Measurements from ENCODE around the gene GTF2I.
A peak's percentile ranks its signal among the peaks of the same experiment; 100 is the strongest.
"Not testable (repeated sequence)": the region's sequence is repeated elsewhere in the genome, so short reads cannot be mapped to it uniquely, and the experiment has no call there.

GTF2I gene

DNA sequence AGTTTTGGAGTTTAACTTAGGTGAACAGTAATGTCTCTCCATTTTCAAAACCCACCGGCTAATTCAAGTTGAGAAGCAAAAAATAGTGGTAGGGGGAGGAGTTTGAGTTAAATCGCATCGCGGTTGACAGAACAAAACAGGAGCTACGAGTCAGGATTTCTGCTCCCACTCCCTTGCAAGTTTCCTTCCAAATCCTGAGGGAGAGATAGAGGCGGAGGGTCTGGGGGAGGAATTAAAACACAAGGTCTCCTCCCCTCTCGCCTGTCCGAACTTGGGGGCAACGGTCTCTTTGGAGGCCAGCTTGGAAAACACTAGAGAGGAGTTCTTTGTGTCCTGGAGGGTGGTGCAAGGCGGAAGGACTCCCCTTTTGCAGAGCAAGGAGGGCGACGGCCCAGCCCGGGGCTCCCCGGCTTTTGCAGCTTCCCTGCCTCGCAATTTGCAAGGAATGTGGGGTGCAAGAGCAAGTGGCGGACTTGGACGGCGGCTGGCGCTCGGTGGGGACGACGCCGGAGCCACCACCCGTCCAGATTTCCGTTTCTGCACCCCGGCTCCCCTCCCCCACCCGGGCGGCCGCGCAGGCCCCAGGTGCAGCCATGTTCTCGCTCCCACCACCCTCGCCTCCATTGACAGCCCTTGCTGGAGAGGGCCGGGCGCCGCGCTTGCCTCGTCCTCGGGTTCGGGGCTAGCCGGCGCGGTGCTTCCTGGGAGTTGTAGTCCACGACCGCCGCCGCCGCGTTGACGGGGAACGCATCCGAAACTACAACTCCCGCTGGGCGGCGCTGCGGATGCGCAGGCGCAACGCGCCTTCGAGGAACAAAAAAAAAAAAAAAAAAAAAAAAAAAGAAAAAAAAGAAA is 454 bp upstream of the GTF2I start:
- DNase-seq (ENCODE audit: low spot score), result peak; percentile 88

DNA sequence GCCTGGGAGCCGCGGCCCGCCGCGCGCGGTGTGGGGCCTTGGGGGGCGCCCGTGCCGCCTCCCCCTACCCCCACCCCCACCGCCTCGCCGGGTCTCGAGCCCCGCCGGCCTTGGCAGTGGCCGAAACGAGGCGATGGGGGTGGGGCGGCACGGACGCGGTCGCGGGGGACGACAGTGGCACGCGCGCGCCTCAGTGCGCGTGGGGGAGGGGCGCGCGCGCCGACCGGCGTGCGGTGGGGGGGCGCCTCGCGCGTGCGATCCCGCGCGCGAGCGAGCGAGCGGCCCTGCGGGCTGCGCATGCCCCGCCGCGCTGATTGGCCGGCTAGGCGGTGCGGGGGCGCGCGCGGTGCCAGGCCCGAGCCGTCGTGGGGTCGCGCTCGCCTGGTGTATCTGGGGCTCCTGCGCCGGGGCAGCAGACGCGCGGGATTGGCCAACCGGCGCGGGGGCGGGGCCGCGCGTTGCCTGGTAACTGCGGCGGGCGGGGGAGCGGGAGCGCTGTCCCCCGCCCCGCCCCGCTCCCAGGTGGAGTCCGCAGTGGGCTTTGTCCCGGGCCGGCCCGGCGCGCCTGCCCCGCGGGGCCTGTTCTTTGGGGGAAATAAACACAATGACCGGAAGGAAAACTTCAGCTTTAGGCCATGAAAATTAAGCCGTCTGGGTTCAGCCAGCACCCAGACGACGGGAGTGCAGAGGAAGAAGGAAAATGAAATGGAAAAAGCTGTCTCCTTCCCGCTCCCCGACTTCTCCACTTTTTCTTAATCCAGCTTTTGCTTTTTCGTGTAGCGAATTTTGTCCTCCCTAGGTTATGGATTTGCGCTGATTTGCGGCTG is 873 bp downstream of the GTF2I start:
- DNase-seq (ENCODE audit: low spot score), result peak; percentile 88

DNA sequence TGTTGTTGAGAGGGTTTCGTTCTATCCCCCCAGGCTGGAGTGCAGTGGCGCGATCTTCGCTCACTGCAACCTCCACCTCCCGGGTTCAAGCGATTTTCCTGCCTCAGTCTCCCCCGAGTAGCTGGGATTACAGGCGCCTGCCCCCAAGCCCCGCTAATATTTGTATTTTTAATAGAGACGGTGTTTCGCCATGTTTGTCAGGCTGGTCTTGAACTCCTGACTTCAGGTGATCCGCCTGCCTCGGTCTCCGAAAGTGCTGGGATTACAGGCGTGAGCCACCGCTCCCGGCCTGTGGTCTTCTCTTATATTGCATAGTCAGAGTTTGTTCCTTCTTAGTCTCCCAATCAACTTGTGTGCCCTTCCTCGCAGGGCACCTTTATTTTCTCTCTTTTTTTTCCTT is 2.7 kb downstream of the GTF2I start:
- DNase-seq (ENCODE audit: low spot score), result not testable (repeated sequence)

DNA sequence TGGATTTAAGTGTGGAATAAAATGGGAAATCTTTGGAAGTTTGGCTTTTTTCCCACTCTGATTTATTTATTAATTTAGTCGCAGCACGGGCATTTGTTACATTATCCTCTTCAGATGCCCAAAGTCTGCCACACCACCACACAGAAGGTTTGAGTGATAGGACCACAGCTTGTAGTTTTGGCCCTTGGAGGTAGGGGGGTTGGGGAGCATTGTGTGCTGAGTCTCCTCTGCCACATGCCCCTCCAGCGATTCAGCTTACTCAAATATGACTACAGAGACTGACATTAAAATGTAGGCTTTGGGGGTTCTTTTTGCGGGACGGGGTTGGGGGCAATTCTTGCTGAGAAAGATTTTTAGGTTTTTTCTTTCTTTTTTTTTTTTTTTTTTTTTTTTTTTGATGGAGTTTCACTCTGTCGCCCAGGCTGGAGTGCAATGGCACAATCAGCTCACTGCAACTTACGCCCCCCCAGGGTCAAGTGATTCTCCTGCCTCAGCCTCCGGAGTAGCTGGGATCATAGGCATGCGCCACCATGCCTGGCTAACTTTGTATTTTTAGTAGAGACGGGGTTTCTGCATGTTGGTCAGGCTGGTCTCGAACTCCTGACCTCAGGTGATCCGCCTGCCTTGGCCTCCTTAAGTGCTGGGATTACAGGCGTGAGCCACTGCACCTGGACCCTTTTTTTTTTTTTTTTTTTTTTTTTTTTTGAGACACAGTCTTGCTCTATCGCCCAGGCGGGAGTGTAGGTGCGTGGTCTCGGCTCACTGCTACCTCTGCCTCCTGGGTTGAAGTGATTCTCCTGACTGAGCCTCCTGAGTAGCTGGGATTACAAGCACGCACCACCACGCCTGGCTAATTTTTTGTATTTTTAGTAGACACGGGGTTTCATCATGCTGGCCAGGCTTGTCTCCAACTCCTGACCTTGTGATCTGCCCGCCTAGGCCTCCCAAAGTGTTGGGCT is 4.6 kb downstream of the GTF2I start:
- DNase-seq (ENCODE audit: low spot score), result not testable (repeated sequence)

DNA sequence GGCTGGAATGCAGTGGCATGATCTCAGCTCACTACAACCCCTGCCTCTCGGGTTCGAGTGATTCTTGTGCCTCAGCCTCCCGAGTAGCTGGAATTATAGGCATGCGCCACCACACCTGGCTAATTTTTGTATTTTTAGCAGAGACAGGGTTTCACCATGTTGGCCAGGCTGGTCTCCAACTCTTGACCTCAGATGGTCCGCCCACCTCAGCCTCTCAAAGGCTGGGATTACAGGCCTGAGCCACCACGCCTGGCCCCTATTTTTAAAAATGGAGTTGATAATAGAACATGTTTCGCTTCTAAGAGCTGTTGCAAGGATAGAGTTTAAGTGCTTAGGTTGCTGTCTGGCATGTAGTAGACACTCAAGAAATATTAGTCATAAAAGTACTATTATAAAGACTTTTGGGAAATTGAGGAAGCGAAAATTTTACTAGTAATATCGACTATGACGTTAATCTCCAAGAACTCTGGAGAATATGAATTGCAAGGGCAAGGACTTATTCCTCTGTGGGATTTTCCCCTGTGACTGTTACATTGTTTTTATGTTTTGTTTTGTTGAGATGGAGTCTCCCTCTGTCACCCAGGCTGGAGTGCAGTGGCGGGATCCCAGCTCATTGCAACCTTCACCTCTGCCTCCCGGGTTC is 7.9 kb downstream of the GTF2I start:
- no peak for DNase-seq (ENCODE audit: low spot score)

DNA sequence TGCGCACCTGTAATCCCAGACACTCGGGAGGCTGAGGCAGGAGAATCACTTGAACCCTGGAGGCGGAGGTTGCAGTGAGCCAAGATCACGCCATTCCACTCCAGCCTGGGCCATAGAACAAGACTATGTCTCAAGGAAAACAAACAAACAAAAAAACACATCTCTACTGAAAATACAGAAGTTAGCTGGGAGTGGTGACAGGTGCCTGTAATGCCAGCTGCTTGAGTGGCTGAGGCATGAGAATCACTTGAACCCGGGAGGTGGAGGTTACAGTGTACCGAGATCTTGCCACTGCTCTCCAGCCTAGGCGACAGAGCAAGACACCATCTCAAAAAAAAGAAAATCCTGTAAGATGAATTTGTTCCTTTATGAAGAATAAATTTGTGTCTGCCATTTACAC is 9.5 kb downstream of the GTF2I start:
- DNase-seq (ENCODE audit: low spot score), result not testable (repeated sequence)

DNA sequence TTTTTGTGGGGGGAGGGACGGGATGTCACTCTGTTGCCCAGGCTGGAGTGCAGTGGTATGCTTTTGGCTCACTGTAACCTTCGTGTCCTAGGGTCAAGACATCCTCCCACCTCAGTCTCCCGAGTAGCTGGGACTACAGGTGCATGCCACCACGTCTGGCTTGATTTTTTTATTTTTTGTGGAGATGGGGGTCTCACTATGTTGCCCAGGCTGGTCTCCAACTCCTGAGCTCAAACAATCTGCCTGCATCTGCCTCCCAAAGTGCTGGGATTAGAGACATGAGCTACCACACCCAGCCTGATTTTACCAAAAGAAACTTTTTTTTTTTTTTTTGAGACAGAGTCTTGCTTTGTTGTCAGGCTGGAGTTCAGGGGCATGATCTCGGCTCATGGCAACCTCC is 10.0 kb downstream of the GTF2I start:
- DNase-seq (ENCODE audit: low spot score), result not testable (repeated sequence)

DNA sequence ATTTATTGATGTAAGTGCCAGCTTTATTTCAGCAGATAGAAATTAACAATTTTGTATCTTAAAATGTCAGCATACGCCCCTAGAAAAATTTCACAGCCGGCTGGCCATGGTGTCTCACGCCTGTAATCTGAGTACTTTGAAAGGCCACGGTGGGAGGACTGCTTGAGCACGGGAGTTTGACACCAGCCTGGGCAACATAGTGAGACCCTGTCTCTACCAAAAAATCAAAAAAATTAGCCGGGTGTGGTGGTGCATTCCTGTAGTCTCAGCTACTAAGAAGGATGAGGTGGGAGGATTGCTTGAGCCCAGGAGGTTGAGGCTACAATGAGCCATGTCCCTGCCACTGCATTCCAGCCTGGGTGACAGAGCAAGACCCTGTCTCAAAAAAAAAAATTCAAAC is 14.1 kb downstream of the GTF2I start:
- DNase-seq (ENCODE audit: low spot score), result no peak

DNA sequence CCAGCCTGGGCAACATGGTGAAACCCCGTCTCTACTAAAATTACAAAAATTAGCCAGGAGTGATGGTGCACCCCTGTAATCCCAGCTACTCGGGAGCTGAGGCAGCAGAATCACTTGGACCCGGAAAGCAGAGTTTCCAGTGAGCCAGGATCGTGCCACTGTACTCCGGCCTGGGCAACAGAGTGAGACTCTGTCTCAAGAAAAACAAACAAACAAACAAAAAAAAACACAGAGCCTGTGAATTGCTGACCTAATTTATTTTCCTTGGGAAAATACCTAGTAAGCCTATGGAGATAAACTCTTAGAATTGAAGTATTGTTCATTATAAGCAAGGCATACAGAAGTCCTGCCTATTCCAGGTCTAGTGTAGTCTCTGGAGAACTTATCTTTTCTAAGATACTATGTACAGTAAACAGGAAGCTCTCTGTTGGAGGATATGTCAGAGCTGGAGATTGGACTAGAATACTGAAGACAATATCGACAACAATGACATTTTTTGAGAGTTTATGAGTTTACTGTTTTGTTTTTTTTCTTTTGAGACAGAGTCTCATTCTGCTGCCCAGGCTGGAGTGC is 14.9 kb downstream of the GTF2I start:
- DNase-seq (ENCODE audit: low spot score), result no peak

DNA sequence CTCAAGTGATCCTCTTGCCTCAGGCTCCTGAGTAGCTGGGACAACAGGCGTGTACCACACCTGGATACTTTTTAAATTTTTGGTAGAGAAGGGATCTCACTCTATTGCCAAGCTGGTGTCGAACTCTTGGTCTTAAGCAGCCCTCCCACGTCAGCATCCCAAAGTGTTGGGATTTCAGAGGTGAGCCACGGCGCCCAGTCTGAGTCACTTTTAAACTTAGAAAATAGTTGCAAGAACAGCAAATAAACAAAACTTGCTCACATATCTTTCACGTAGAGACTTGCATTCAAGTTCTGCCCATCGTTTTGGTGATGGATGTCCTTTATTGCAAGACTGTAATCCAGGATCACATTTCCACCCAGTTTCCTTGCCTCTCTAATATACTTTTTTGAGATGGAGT is 16.6 kb downstream of the GTF2I start:
- no peak for DNase-seq (ENCODE audit: low spot score)

DNA sequence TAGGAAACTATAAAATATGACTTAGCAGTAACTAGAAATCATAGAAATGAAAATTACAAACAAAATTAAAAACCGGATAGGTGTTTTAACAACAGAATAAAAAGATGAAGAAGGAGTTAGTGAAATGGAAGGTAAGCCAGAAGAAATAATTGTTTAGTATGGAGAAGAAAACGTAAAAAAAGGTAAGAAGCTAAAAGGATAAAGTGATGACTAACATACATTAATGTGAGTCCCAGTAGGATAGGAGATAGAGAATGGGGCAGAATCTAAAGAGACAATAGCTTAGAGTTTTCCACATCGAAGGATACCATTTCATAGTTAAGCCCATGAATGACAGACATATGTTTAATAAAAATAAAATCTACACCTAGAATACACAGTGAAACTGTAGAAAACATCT is 25.3 kb downstream of the GTF2I start:
- no peak for DNase-seq (ENCODE audit: low spot score)

DNA sequence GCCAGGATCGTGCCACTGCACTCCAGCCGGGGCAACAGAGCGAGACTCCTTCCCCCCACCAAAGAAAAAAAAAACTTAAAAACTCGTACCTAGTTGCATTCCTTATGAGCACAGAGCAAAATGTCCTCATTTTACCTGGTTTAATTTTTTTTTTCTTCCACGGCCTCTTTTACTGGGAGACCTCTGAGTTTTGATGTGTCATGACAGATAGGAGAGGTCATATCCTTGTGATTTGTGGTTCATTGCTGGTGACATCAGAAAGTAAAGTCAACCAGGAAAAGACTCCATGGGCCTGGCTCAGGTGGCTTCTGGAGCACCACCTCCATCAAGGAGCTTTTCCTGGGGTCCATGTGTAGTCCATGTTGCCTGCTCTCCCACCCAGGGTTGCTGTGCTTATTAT is 26.3 kb downstream of the GTF2I start:
- DNase-seq (ENCODE audit: low spot score), result no peak

DNA sequence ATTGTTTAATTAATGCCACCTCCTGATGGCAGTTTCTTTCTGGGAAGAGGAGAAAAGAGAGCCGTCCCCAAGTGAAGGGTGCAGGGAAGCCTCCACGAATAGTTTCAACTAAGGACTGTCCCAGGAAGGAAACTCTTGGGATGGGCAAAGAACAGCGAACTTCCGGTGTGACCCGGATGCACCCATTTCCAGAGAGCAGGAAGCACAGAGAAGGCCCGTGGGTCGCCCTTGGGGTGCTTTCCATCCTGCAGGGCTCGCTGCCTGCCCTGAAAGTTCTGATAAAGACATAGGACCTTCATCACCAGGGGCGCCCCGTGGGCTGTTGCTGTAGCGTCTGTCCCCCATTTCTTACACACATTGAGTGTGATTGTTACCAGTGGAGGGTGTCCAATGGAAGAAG is 27.0 kb downstream of the GTF2I start:
- DNase-seq (ENCODE audit: low spot score), result no peak

DNA sequence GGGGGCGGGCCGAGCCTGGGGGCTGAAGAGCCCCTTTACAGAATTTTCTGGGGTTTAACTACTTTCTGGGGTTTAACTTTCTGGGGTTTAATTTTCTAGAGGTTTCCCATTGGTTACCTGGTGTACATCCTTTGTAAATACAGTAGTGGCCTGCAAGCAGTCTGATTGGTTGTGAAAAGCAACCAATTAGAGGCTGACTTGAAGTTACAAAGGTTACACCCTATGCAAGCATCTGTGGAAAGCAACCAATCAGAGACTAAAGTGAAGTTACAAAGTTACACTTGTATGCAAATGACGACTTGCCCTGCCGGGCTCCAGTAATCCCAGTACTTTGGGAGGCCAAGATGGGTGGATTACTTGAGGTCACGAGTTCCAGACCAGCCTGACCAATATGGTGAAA is 27.4 kb downstream of the GTF2I start:
- no peak for DNase-seq (ENCODE audit: low spot score)

DNA sequence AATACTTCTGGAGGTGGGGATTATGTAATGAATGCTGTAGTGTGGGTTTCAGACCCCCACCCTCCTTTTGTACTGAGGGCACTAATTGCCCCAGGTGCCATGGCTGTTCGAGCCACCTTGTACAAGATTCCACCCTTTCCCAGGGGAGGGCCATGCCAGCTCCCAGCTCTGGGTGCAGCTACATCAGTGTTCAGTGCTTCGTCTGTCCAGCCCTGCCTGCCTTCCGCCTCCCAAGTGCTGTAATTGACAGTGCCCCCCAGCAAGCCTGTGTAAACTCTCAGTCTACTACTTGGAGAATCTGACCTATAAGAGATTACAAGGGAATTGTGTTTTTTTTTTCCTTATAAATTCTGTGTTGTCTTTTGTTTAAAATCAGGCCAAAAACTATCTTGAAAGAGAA is 33.0 kb downstream of the GTF2I start:
- DNase-seq (ENCODE audit: low spot score), result no peak

DNA sequence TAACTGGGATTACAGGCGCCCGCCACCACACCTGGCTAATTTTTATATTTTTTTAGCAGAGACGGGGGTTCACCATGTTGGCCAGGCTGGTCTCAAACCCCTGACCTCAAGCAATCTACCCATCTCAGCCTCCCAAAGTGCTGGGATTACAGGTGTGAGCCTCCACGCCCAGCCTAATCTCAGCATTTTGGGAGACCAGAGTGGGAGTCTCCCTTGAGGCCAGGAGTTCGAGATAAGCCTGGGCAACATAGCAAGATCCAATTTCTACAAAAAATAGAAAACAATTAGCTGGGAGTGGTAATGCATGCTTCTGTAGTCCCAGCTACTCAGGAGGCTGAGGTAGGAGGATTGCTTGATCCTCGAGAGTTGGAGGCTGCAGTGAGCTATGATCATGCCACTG is 46.9 kb downstream of the GTF2I start:
- not testable (repeated sequence) for DNase-seq (ENCODE audit: low spot score)

DNA sequence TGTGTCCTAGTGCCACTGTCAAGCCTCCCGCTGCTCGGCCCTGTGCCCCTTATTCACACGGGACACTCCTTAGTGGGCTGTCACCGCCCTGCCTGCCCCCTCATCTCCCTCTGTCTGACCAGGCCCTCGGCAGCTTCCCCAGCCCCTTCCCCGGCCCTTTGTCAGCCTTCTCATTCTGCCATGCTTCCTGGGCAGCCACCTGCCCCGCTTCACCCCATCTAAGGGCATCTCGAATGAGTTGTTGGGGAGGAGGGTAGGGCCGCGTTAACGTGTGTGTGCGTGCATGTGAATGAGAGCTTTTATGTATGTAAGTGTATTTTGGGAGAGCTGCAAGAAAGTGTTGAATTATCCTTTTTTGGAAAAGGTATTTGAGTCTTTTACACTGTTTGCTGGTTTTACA is 49.7 kb downstream of the GTF2I start:
- DNase-seq (ENCODE audit: low spot score), result no peak

DNA sequence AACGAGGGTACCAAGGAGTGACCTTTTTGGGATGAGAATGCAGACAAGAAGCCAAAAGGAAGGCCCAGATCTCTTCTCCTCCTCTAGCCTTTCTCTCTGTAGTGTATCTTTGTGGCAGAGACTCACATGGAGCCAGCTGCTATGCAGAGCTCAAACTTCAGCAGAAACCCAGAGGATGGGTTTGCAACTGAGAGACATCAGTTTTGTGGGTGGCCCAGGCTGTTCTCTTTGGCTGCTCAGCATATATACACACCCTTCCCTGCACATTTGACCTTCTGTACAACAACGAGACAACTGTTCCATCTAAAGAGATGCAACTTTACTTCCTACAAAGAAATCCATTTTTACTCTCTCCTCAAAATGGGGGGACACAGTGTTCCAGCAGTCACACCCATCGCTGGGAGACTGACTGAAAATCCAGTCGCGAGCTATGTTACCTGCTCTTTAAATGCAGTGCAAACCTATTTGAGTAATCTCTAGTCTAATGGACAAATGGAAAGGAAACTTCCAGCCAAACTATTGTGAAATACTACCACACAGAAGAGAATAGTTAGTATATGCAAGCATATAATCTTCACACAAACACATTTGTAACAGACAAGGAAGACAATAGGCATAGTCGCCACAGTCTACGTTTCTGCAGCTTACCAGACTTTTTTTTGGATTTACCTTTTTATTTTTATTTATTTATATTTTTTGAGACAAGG is 51.2 kb downstream of the GTF2I start:
- no peak for DNase-seq (ENCODE audit: low spot score)

DNA sequence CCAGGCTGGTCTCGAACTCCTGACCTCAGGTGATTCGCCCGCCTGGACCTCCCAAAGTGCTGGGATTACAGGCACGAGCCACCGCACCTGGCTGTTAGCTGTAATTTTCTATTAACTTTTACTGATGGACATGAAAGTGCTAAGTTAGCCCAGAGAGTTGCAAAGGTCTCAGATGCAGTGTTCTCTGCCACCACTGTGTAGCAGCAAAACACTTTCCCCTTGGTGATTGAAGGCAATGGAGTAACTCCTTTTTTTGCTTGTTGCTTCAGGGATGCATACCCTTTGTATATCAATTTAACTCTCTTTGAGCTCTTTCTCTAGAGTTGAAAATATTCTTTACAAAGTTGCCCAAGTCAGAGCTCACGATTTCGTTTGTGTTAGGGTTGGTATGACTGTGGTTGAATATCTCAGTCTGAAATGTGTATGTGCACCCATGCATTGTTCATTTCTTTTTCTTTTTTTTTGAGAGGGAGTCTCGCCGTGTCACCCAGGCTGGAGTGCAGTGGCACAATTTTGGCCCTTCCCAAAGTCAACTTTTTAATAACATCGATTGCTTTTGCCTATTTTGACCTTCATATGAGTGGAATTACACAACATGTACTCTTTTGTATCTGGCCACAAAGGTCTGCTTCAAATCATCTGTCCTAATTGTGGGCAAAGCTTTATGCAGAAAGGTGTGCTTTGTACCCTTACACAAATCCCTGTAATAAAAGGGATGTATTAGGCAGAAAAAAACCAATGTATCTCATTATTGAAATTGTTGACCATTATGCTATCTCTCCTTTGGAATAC is 52.6 kb downstream of the GTF2I start:
- no peak for DNase-seq (ENCODE audit: low spot score)

DNA sequence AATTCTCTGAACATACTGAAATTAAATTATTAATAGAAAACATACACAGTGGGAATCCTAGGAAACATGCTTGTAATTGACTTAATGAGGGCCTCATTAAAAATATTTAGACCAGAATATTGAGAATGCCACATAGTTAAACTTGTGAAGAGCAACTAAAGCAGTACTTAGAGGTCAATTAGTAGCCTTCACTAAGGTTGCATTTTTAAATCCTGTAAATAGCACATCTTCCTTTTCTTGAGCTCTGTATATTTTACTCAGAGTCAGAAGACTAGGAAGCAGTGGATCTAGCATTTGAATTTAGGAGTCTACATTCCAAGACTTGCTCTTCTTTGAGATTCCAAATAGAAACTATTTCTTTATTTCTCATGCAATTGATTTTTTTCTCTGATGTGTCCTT is 56.0 kb downstream of the GTF2I start:
- no peak for DNase-seq (ENCODE audit: low spot score)
